BE2C (cell line): ENCODE results near the gene MAP4.

ENCODE experiments used
- DNase-seq: peaks from one replicate; pipeline ENCODE4 v3.0.0-alpha.2; 2020
- H3K27me3 ChIP-seq: fragments of 250-450 bp; sonication (Bioruptor Pico); 2 replicates; pipeline ENCODE4 v1.5.1; 2020; ENCODE audit warnings: mild to moderate bottlenecking
- H3K36me3 ChIP-seq: fragments of 250-450 bp; sonication (Bioruptor Pico); 2 replicates; pipeline ENCODE4 v1.5.1; 2020; ENCODE audit warnings: mild to moderate bottlenecking
- H3K4me1 ChIP-seq: fragments of 250-450 bp; sonication (Bioruptor Pico); 2 replicates; pipeline ENCODE4 v1.5.1; 2020
- H3K4me3 ChIP-seq: 2 replicates; pipeline ENCODE4 v1.5.1; 2011; ENCODE audit warnings: low read depth, low read length
- H3K9me3 ChIP-seq: fragments of 250-450 bp; sonication (Bioruptor Pico); 2 replicates; pipeline ENCODE4 v1.5.1; 2020
- TF ChIP-seq, protein P1 (sequence below): IDR thresholded peaks from 2 replicates; pipeline ENCODE4 v1.5.1; 2012; ENCODE audit warnings: mild to moderate bottlenecking, low read depth, low read length

The MAP4 gene

DNA sequence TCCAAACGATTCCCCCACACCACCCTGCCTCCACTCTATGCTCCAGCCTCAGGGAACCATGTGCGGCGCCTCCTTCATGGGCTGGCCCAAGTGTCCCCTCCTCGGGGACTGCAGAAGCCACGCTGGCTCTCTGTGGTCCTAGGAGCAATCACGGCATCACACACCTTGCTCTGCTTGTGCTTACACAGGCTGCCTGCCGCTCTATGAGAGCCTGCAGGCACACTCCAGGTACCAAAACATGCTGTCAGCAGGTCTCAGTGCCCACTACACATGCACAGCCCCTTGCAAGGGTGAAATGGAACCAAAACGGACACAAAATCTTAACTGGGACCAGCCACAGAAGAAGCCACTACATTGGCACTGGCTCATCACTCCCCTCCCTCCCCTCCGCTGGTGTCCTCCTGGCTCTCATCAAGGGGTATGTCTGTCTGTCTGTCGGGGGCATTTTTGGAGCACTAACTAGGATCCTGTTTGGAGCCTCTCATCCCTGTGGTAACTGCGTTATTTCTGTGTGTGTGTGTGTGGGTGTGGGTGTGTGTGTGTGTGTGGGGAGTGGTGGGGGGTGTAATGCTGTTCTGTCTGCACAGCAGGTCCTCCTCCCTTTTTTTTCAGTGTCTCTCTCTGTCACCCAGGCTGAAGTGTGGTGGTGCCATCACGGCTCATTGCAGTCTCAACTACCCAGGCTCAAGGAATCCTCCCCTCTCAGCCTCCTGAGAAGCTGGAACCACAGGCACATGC, 152.7 kb downstream of the MAP4 start:
- H3K36me3 ChIP-seq = no peaks in the 10 kb centered on the region
- DNase-seq = no peak
- no peaks in the 10 kb centered on the region for H3K9me3 ChIP-seq
- TF ChIP-seq, protein P1, sequence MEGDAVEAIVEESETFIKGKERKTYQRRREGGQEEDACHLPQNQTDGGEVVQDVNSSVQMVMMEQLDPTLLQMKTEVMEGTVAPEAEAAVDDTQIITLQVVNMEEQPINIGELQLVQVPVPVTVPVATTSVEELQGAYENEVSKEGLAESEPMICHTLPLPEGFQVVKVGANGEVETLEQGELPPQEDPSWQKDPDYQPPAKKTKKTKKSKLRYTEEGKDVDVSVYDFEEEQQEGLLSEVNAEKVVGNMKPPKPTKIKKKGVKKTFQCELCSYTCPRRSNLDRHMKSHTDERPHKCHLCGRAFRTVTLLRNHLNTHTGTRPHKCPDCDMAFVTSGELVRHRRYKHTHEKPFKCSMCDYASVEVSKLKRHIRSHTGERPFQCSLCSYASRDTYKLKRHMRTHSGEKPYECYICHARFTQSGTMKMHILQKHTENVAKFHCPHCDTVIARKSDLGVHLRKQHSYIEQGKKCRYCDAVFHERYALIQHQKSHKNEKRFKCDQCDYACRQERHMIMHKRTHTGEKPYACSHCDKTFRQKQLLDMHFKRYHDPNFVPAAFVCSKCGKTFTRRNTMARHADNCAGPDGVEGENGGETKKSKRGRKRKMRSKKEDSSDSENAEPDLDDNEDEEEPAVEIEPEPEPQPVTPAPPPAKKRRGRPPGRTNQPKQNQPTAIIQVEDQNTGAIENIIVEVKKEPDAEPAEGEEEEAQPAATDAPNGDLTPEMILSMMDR = no peak
- no peaks in the 10 kb centered on the region for H3K27me3 ChIP-seq
- no peaks in the 10 kb centered on the region for H3K4me1 ChIP-seq
- no peak overlapping the region for H3K4me3 ChIP-seq

GRCh38 chr3:47859956-47860605, 156.1 kb downstream of the MAP4 start:
- no peaks in the 10 kb centered on the region for H3K9me3 ChIP-seq
- TF ChIP-seq, protein P1 = no peak
- no peak overlapping the region for H3K4me3 ChIP-seq
- no peaks in the 10 kb centered on the region for H3K4me1 ChIP-seq
- DNase-seq = no peak
- no peaks in the 10 kb centered on the region for H3K36me3 ChIP-seq
- H3K27me3 ChIP-seq = no peaks in the 10 kb centered on the region

DNA sequence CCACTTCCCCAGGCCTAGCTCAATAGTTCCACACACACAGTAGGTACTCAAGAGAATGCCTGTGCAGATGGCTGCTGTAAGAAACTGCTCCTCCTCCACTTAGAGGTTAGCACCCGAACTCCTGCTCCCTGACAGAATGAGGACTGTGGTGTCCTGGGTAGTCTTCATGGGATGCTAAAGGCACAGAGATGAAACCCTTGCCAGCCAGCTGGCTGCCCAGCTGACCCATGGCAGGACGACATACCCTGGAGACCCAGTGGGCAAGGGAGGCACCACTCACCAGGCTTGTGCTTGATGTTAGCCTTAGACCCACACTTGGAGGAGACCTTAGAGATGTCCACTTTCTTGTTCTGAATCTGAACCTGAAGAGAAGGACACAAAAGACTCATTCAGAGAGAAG, 159.1 kb downstream of the MAP4 start:
- Histone ChIP-seq H3K4me3 (no peak overlapping the region), H3K4me1 (no peaks in the 10 kb centered on the region), H3K9me3 (no peaks in the 10 kb centered on the region), H3K36me3 (no peaks in the 10 kb centered on the region), H3K27me3 (no peaks in the 10 kb centered on the region)
- TF ChIP-seq, protein P1 = no peak
- no peak for DNase-seq

DNA sequence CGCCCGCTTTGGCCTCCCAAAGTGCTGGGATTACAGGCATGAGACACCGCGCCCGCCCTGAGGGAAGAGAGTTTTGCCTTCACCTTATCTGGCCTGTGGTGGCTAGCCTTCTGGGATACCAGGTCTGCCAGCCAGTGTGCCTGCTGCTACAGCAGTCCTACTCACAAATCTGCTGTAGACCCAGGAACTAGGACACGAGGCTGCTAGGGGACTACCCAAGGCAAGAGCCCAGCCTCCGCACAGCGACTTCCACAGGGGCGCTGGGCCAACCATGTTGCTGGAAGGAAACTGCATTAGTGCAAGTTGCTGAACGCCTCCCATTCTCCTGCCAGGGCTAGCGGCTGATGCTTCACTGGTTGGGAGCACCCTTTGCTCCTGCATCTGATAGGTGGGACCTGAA, 159.5 kb downstream of the MAP4 start:
- Histone ChIP-seq H3K9me3 (no peaks in the 10 kb centered on the region), H3K36me3 (no peaks in the 10 kb centered on the region), H3K4me1 (no peaks in the 10 kb centered on the region), H3K27me3 (no peaks in the 10 kb centered on the region), H3K4me3 (no peak overlapping the region)
- no peak for DNase-seq
- TF ChIP-seq, protein P1 = no peak

DNA sequence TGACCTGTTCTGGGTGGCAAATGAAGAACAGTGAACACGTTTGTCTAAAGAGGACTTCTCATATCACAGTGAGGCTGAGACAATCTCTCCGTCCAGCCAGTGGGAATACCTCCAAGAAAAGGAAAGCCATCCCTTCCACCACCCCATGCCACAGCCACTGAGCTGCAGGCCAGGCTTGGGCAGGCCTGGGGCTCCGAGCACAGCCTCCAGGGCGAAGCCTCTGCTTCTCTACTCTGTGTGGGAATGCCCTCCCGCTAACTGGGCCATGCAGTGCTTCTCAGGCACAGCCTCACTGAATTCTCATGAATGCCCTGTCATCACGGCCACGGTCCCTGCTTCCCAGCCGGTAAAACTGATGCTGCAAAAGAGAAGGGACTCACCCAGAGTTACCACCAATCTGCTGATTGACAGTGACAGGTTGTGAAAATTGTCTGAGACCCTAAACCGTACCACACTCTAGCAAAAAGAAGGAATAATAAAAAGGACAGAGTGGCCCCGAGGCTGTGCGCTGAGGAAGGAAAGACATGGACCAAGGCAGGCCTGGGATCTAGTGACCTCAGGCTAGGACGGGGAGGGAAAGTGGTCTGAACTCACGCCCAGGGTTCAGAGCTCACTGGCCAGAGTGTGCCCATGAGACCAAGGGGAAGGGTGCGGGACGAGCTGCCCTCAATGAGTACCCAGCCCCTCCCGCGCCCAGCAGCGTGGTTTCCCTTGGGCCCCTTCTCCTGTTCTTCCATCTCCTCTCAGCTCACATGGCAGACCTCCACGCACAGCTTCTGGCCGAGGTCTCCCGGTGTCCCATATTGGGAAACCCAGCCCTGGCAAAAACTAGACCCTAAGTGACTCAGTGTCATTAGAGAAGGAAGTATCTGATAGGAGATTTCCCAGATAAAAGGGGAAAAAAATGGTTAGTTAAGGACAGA, 160.5 kb downstream of the MAP4 start:
- DNase-seq = no peak
- Histone ChIP-seq H3K4me3 (no peak overlapping the region), H3K27me3 (no peaks in the 10 kb centered on the region), H3K4me1 (no peaks in the 10 kb centered on the region), H3K36me3 (no peaks in the 10 kb centered on the region), H3K9me3 (no peaks in the 10 kb centered on the region)
- TF ChIP-seq, protein P1 = no peak
